ENCODE data around the gene GANC. TPM values are rescaled to one million over a fixed set of nuclear protein-coding genes. Genes with fewer than 3 reads are reported as not detected.

Gene GANC, protein sequence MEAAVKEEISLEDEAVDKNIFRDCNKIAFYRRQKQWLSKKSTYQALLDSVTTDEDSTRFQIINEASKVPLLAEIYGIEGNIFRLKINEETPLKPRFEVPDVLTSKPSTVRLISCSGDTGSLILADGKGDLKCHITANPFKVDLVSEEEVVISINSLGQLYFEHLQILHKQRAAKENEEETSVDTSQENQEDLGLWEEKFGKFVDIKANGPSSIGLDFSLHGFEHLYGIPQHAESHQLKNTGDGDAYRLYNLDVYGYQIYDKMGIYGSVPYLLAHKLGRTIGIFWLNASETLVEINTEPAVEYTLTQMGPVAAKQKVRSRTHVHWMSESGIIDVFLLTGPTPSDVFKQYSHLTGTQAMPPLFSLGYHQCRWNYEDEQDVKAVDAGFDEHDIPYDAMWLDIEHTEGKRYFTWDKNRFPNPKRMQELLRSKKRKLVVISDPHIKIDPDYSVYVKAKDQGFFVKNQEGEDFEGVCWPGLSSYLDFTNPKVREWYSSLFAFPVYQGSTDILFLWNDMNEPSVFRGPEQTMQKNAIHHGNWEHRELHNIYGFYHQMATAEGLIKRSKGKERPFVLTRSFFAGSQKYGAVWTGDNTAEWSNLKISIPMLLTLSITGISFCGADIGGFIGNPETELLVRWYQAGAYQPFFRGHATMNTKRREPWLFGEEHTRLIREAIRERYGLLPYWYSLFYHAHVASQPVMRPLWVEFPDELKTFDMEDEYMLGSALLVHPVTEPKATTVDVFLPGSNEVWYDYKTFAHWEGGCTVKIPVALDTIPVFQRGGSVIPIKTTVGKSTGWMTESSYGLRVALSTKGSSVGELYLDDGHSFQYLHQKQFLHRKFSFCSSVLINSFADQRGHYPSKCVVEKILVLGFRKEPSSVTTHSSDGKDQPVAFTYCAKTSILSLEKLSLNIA (N-terminal part only)
- 5.5 to 7.4 TPM (median 6.9 TPM) in 5 replicates for total RNA-seq (2022; extraction: Qiagen RNA extraction)

DNA sequence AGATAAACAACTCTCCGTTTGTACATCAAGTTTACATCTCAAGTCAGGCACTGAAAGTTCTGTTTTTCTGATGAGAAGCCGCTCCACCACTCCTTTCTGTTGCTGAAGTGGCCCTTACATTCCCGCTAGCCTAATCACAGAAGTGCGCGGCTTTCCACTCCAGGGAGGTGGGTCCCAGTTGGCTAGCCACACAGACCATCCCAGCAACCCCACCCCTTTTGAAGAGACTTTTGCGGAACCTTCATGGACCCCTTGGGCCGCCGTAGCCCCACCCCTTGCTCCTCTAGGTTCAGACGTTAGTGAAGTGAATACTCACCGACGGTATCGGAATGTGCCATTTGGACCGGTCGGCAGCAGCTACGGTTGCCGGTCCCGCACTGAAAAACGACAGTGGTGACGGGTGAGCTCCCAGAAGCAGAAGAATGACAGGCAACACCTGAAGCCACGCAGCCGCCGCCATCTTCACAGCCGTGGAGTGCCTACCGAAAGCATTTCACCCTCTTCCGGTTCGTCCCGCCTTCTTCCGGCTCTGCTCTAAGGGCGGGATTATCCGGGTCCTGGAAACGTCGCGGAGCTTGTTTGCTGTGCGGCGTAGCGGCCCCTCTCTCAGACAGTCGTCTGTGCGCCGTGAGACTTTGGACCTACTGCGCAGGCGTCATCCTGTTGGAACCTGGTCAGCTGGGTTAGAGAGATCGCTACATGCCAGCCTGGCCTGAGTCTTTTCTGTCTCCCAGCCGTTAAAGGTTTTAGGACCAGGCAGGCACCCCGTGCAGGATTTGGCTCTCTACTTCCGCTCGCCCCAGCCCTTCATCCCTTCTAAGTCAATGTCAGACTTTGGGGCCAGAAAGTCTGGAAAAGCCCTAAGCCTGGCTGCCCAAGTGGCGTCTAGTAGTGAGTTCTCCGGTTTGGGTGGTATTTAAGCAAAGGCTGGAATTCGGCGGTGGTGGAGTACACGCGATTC lies at the start of gene GANC, which contains the start of gene TMEM87A:
Gene GANC (plus strand): TSS at position 263 of the 961 bp plus-strand sequence. CDS start 1,281 bp downstream, outside the sequence.
Gene TMEM87A (minus strand): TSS at position 495 of the 961 bp plus-strand sequence. CDS start 35 bp downstream, at position 460.

GRCh38 chr15:42359249-42359648 lies 86.2 kb downstream of the GANC start, which contains the start of gene CAPN3:
Gene CAPN3, plus strand, starts transcription at chr15:42359501. Its CDS starts 305 bp downstream, at chr15:42359806.

Other genes starting within 250 kb of the GANC start
- gene PLA2G4D, start 178.6 kb upstream of the GANC start, total RNA-seq (2022; extraction: Qiagen RNA extraction), result 0.03 TPM in 1 of 5 replicates, not detected in the others
- not detected in 5 replicates for gene PLA2G4F, start 116.6 kb upstream of the GANC start, total RNA-seq (2022; extraction: Qiagen RNA extraction)
- 13.6 to 17.8 TPM (median 16.2 TPM) in 5 replicates for gene VPS39, start 64.9 kb upstream of the GANC start, total RNA-seq (2022; extraction: Qiagen RNA extraction)
- 24.9 to 33.8 TPM (median 26.2 TPM) in 5 replicates for gene TMEM87A, start 232 bp downstream of the GANC start, total RNA-seq (2022; extraction: Qiagen RNA extraction)
- 0.21 to 0.32 TPM (median 0.29 TPM) in 5 replicates for gene CAPN3, start 86.3 kb downstream of the GANC start, total RNA-seq (2022; extraction: Qiagen RNA extraction)
- 7.8 to 12.7 TPM (median 10.2 TPM) in 5 replicates for gene ZNF106, start 217.9 kb downstream of the GANC start, total RNA-seq (2022; extraction: Qiagen RNA extraction)
- 14.7 to 41.5 TPM (median 17.1 TPM) in 5 replicates for gene SNAP23, start 222.4 kb downstream of the GANC start, total RNA-seq (2022; extraction: Qiagen RNA extraction)

All from A549 treated with CORT108297 at 1 μM for 4 hours (cell line).